ENCODE measurements around the gene ELMO1. TPM values are rescaled to one million over a fixed set of nuclear protein-coding genes. Genes with fewer than 3 reads are reported as not detected.

Gene ELMO1
- total RNA-seq, 2 experiments from 2014 or later = 72.8 to 75.3 TPM

- intact Hi-C loops (cut with micrococcal nuclease) = no loop called here
- Mint-ChIP-seq H3K36me3 (ENCODE audit: low read depth) (peaks cover 24% of the 10 kb centered on the region), H3K9me3 (peaks cover 4% of the 10 kb centered on the region), H3K27ac (no peak overlapping the region), H3K4me1 (ENCODE audit: low read depth) (peaks cover 10% of the 10 kb centered on the region), H3K4me3 (no peak overlapping the region), H3K27me3 (no peaks in the 10 kb centered on the region)
- POLR2A ChIA-PET = interaction anchor here (0.9 to 1.0 kb wide), 2 partner anchors 11 to 51 kb away, joined by 3 read pairs; no protein-coding TSS in a partner anchor
- no peak for DNase-seq
- no peak for ATAC-seq
- TF ChIP-seq, protein P1, sequence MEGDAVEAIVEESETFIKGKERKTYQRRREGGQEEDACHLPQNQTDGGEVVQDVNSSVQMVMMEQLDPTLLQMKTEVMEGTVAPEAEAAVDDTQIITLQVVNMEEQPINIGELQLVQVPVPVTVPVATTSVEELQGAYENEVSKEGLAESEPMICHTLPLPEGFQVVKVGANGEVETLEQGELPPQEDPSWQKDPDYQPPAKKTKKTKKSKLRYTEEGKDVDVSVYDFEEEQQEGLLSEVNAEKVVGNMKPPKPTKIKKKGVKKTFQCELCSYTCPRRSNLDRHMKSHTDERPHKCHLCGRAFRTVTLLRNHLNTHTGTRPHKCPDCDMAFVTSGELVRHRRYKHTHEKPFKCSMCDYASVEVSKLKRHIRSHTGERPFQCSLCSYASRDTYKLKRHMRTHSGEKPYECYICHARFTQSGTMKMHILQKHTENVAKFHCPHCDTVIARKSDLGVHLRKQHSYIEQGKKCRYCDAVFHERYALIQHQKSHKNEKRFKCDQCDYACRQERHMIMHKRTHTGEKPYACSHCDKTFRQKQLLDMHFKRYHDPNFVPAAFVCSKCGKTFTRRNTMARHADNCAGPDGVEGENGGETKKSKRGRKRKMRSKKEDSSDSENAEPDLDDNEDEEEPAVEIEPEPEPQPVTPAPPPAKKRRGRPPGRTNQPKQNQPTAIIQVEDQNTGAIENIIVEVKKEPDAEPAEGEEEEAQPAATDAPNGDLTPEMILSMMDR (IDR thresholded peaks at IDR 0.05) = no peak
- CTCF ChIA-PET = interaction anchor here (0.8 to 1.1 kb wide), 2 partner anchors 28 to 34 kb away, joined by 3 read pairs; no protein-coding TSS in a partner anchor
These were observed 429.7 kb downstream of the ELMO1 start for GRCh38 chr7:37018954-37019353.

GRCh38 chr7:37016064-37016878 is 432.4 kb downstream of the ELMO1 start:
- Mint-ChIP-seq H3K27ac (no peak overlapping the region), H3K36me3 (ENCODE audit: low read depth) (peaks cover 31% of the 10 kb centered on the region), H3K9me3 (peaks cover 4% of the 10 kb centered on the region)

GRCh38 chr7:37015353-37016034 is 433.2 kb downstream of the ELMO1 start:
- no peak overlapping the region for H3K4me3 Mint-ChIP-seq
- H3K9me3 Mint-ChIP-seq = peaks cover 4% of the 10 kb centered on the region
- POLR2A ChIA-PET = interaction anchor here (0.6 kb wide), 1 partner anchor 68 kb away, joined by 3 read pairs; no protein-coding TSS in a partner anchor
- H3K27ac Mint-ChIP-seq = no peak overlapping the region
- DNase-seq (no peak), ATAC-seq (no peak)
- CTCF ChIA-PET = interaction anchor here (1.1 to 1.4 kb wide), 2 partner anchors 8 to 11 kb away, joined by 3 to 4 read pairs; no protein-coding TSS in a partner anchor
- TF ChIP-seq, protein P1 (IDR thresholded peaks at IDR 0.05) = no peak
- intact Hi-C loops (cut with micrococcal nuclease) = no loop called here
- H3K27me3 Mint-ChIP-seq = no peaks in the 10 kb centered on the region
- peaks cover 10% of the 10 kb centered on the region for H3K4me1 Mint-ChIP-seq (ENCODE audit: low read depth)
- peaks cover 32% of the 10 kb centered on the region for H3K36me3 Mint-ChIP-seq (ENCODE audit: low read depth)

More at GRCh38 chr7:37016064-37016878, 432.4 kb downstream of the ELMO1 start:
- Mint-ChIP-seq H3K4me1 (ENCODE audit: low read depth) (peaks cover 10% of the 10 kb centered on the region), H3K4me3 (no peak overlapping the region), H3K27me3 (no peaks in the 10 kb centered on the region)
- intact Hi-C loops (cut with micrococcal nuclease) = no loop called here
- CTCF ChIA-PET = interaction anchor here (1.1 to 1.4 kb wide), 2 partner anchors 9 to 10 kb away, joined by 3 to 4 read pairs; no protein-coding TSS in a partner anchor
- DNase-seq (no peak), ATAC-seq (no peak)
- POLR2A ChIA-PET = interaction anchor here (0.6 kb wide), 1 partner anchor 67 kb away, joined by 3 read pairs; no protein-coding TSS in a partner anchor
- TF ChIP-seq, protein P1 (IDR thresholded peaks at IDR 0.05) = no peak

DNA sequence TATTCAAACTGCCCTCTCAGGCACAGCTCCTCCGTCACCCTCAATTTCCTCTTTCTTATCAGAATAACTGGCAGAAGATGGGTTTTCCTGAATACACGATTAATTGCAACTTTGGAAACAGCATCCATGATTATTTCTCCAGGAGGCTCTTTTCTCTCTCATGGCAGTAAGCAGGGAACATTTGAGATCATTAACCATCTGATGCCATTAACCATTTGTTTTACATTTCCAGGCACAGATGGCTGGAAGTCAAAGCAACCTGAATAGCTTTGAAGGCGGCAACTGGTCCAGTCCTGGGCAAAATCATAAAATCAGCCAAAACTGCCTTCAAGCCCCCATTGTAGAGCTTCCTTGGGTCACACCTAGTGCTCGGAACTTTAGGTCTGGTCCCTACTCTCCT is 434.9 kb downstream of the ELMO1 start:
- TF ChIP-seq, protein P1 (IDR thresholded peaks at IDR 0.05) = no peak
- ChIA-PET POLR2A (no interaction called here), CTCF (no interaction called here)
- H3K36me3 Mint-ChIP-seq (ENCODE audit: low read depth) = peaks cover 24% of the 10 kb centered on the region
- DNase-seq (no peak), ATAC-seq (no peak)
- H3K27ac Mint-ChIP-seq = no peak overlapping the region
- H3K9me3 Mint-ChIP-seq = peaks cover 2% of the 10 kb centered on the region
- peaks cover 10% of the 10 kb centered on the region for H3K4me1 Mint-ChIP-seq (ENCODE audit: low read depth)
- no peaks in the 10 kb centered on the region for H3K27me3 Mint-ChIP-seq
- H3K4me3 Mint-ChIP-seq = no peak overlapping the region
- intact Hi-C loops (cut with micrococcal nuclease) = no loop called here
